ENCODE data around the gene NACC1.
A peak's percentile ranks its signal among the peaks of the same experiment; 100 is the strongest.

Gene NACC1

GRCh38 chr19:13152974-13153568 is 35.0 kb downstream of the NACC1 start (continued):
- TF ChIP-seq ZNF112 (tag by site-specific recombination; IDR thresholded peaks at IDR 0.05) (no peak), ZNF335 (tag by site-specific recombination; conservative IDR thresholded peaks at IDR 0.05) (peak; percentile 17; the same call in 1 of the 2 replicates), ZNF341 (tag by site-specific recombination; IDR thresholded peaks at IDR 0.05; ENCODE audit: low read depth) (peak; percentile 49), SCRT1 (tag by site-specific recombination; IDR thresholded peaks at IDR 0.05; ENCODE audit: borderline replicate concordance) (peak; percentile 79), ZNF394 (tag by site-specific recombination; IDR thresholded peaks at IDR 0.05; ENCODE audit: borderline replicate concordance) (peak; percentile 78), ZNF311 (tag by site-specific recombination; IDR thresholded peaks at IDR 0.05; ENCODE audit: borderline replicate concordance) (no peak), ZNF555 (tag by site-specific recombination; conservative IDR thresholded peaks at IDR 0.05) (no peak), ZNF138 (tag by site-specific recombination; IDR thresholded peaks at IDR 0.05; ENCODE audit: borderline replicate concordance) (no peak), KLF8 (tag by site-specific recombination; IDR thresholded peaks at IDR 0.05) (peak; percentile 86), FEZF1 (tag by site-specific recombination; IDR thresholded peaks at IDR 0.05) (no peak), GLI4 (tag by site-specific recombination; IDR thresholded peaks at IDR 0.05) (peak; percentile 90), ZNF501 (tag by site-specific recombination; IDR thresholded peaks at IDR 0.05) (peak; percentile 96), PRDM6 (tag by site-specific recombination; IDR thresholded peaks at IDR 0.05) (peak; percentile 5; the same call in 1 of the 2 replicates), ELK4 (IDR thresholded peaks at IDR 0.05; ENCODE audit: borderline replicate concordance, low read depth, low read length) (no peak), ZNF133 (tag by site-specific recombination; IDR thresholded peaks at IDR 0.05) (no peak; the same call in 1 of the 2 replicates), BCL11A (tag by site-specific recombination; IDR thresholded peaks at IDR 0.05; ENCODE audit: low read depth) (0 out of 2 replicates have a peak, but pooled peaks have one; percentile 27), ZSCAN16 (tag by site-specific recombination; IDR thresholded peaks at IDR 0.05) (no peak; the same call in 1 of the 2 replicates), SP3 (tag by site-specific recombination; IDR thresholded peaks at IDR 0.05) (peak; percentile 91), TCF7L2 (IDR thresholded peaks at IDR 0.05; ENCODE audit: borderline replicate concordance, low read depth, low read length) (no peak), ZNF621 (tag by site-specific recombination; IDR thresholded peaks at IDR 0.05) (no peak), REST (tag by site-specific recombination; IDR thresholded peaks at IDR 0.05) (peak; percentile 47; the same call in 1 of the 2 replicates), REPIN1 (tag by site-specific recombination; IDR thresholded peaks at IDR 0.05; ENCODE audit: low read depth) (peak; percentile 82; the same call in 1 of the 2 replicates), ZNF837 (tag by site-specific recombination; IDR thresholded peaks at IDR 0.05) (0 out of 2 replicates have a peak, but pooled peaks have one; percentile 84), ZNF785 (tag by site-specific recombination; IDR thresholded peaks at IDR 0.05) (peak; percentile 84; the same call in 1 of the 2 replicates), ZNF544 (tag by site-specific recombination; IDR thresholded peaks at IDR 0.05) (no peak), SP2 (tag by site-specific recombination; IDR thresholded peaks at IDR 0.05) (peak; percentile 82), ZNF155 (tag by site-specific recombination; IDR thresholded peaks at IDR 0.05) (no peak), ZNF776 (tag by site-specific recombination; IDR thresholded peaks at IDR 0.05; ENCODE audit: borderline replicate concordance) (no peak), MZF1 (tag by site-specific recombination; IDR thresholded peaks at IDR 0.05; ENCODE audit: borderline replicate concordance) (no peak)
- TF ChIP-seq, protein P1, sequence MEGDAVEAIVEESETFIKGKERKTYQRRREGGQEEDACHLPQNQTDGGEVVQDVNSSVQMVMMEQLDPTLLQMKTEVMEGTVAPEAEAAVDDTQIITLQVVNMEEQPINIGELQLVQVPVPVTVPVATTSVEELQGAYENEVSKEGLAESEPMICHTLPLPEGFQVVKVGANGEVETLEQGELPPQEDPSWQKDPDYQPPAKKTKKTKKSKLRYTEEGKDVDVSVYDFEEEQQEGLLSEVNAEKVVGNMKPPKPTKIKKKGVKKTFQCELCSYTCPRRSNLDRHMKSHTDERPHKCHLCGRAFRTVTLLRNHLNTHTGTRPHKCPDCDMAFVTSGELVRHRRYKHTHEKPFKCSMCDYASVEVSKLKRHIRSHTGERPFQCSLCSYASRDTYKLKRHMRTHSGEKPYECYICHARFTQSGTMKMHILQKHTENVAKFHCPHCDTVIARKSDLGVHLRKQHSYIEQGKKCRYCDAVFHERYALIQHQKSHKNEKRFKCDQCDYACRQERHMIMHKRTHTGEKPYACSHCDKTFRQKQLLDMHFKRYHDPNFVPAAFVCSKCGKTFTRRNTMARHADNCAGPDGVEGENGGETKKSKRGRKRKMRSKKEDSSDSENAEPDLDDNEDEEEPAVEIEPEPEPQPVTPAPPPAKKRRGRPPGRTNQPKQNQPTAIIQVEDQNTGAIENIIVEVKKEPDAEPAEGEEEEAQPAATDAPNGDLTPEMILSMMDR (tag by site-specific recombination; IDR thresholded peaks at IDR 0.05): peak; percentile 97
- TF ChIP-seq, protein P2, sequence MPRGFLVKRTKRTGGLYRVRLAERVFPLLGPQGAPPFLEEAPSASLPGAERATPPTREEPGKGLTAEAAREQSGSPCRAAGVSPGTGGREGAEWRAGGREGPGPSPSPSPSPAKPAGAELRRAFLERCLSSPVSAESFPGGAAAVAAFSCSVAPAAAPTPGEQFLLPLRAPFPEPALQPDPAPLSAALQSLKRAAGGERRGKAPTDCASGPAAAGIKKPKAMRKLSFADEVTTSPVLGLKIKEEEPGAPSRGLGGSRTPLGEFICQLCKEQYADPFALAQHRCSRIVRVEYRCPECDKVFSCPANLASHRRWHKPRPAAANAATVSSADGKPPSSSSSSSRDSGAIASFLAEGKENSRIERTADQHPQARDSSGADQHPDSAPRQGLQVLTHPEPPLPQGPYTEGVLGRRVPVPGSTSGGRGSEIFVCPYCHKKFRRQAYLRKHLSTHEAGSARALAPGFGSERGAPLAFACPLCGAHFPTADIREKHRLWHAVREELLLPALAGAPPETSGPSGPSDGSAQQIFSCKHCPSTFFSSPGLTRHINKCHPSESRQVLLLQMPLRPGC (tag by site-specific recombination; IDR thresholded peaks at IDR 0.05): peak; percentile 88
